IMR-90 (cell line): ENCODE data around the gene HIVEP1. TPM values are rescaled to one million over a fixed set of nuclear protein-coding genes. Genes with fewer than 3 reads are reported as not detected.

Experiments
- ATAC-seq: fragments of 200-7000 bp; cut with Tn5 transposase; 2 replicates; pipeline ENCODE4 v1.9.1; 2020; ENCODE audit warnings: low read depth, mild to moderate bottlenecking, moderate library complexity
- BruUV-seq: library from RNA; stranded (reverse); fragments of 400-500 nt; replicated peaks from 2 replicates; lab custom pipeline; 2021; lab: Mats Ljungman, UMichigan
- CTCF ChIA-PET: fragments of 300-600 bp; formaldehyde crosslinking; extraction: SDS; loops from one replicate; lab custom pipeline; 2021; ENCODE audit warnings: antibody characterized with exemption; lab: Yijun Ruan, JAX
- POLR2A ChIA-PET: fragments of 300-600 bp; sonication (Branson Sonifier 250); formaldehyde crosslinking; loops from one replicate; lab custom pipeline; 2022; ENCODE audit warnings: antibody characterized with exemption; ENCODE audit not compliant: unreplicated experiment; lab: Charles Lee
- DNase-seq: peaks from one replicate; pipeline ENCODE4 v3.0.0; 2013
- H2AFZ ChIP-seq: replicated peaks from 2 replicates; pipeline ENCODE3; 2013; ENCODE audit warnings: low read length, mild to moderate bottlenecking; ENCODE audit not compliant: poor library complexity
- H2AK5ac ChIP-seq: 2 replicates; pipeline ENCODE4 v1.6.1; 2013; ENCODE audit warnings: low read depth, low read length, inconsistent platforms
- H2AK9ac ChIP-seq: replicated peaks from 2 replicates; pipeline ENCODE3; 2013; ENCODE audit warnings: mild to moderate bottlenecking, low read depth, low read length, moderate library complexity; ENCODE audit not compliant: poor library complexity
- H2BK120ac ChIP-seq: 2 replicates; pipeline ENCODE4 v1.6.1; 2013; ENCODE audit warnings: low read depth, low read length, inconsistent platforms
- H2BK15ac ChIP-seq: 3 replicates; pipeline ENCODE4 v1.6.1; 2013; ENCODE audit warnings: low read depth, low read length, inconsistent platforms
- H2BK20ac ChIP-seq: 2 replicates; pipeline ENCODE4 v1.6.1; 2013; ENCODE audit warnings: low read depth, mild to moderate bottlenecking, inconsistent platforms, low read length, moderate library complexity
- H2BK5ac ChIP-seq: 2 replicates; pipeline ENCODE4 v1.6.1; 2013; ENCODE audit warnings: mild to moderate bottlenecking, low read depth, low read length, inconsistent platforms; ENCODE audit not compliant: poor library complexity, severe bottlenecking
- H3K14ac ChIP-seq: replicated peaks from 2 replicates; pipeline ENCODE4 v1.6.1; 2013; ENCODE audit warnings: low read depth, low read length, inconsistent platforms
- H3K18ac ChIP-seq: 2 replicates; pipeline ENCODE4 v1.6.1; 2013; ENCODE audit warnings: low read depth, low read length, control low read depth
- H3K23ac ChIP-seq: 2 replicates; pipeline ENCODE4 v1.6.1; 2013; ENCODE audit warnings: low read depth, low read length, inconsistent platforms
- H3K27ac ChIP-seq: 2 replicates; pipeline ENCODE4 v1.5.1; 2013; ENCODE audit warnings: mild to moderate bottlenecking, control low read depth, low read length; ENCODE audit not compliant: insufficient read depth
- H3K27me3 ChIP-seq: 2 replicates; pipeline ENCODE4 v1.6.1; 2013; ENCODE audit warnings: low read length; ENCODE audit not compliant: control insufficient read depth, insufficient read depth
- H3K36me3 ChIP-seq: 2 replicates; pipeline ENCODE4 v1.6.1; 2013; ENCODE audit warnings: low read length, mixed read lengths; ENCODE audit not compliant: control insufficient read depth, insufficient read depth
- H3K4ac ChIP-seq: 2 replicates; pipeline ENCODE4 v1.6.1; 2013; ENCODE audit warnings: low read depth, low read length, inconsistent platforms
- H3K4me1 ChIP-seq: 2 replicates; pipeline ENCODE4 v1.6.1; 2013; ENCODE audit warnings: low read length, mixed read lengths; ENCODE audit not compliant: control insufficient read depth, insufficient read depth
- H3K4me2 ChIP-seq: 2 replicates; pipeline ENCODE4 v1.6.1; 2013; ENCODE audit warnings: low read depth, mild to moderate bottlenecking, control low read depth, low read length, moderate library complexity
- H3K4me3 ChIP-seq: 2 replicates; pipeline ENCODE4 v1.5.1; 2013; ENCODE audit warnings: low read depth, mild to moderate bottlenecking, control low read depth, low read length, moderate library complexity; ENCODE audit not compliant: insufficient read depth
- H3K56ac ChIP-seq: 2 replicates; pipeline ENCODE4 v1.6.1; 2013; ENCODE audit warnings: low read length, inconsistent platforms; ENCODE audit not compliant: insufficient read depth; ENCODE audit errors: extremely low read depth
- H3K79me1 ChIP-seq, 2 experiments: 2 replicates each; pipeline ENCODE4 v1.6.1; 2013; ENCODE audit warnings: low read length in 2 of 2, inconsistent platforms in 1 of 2, low read depth in 1 of 2
- H3K9ac ChIP-seq: 2 replicates; pipeline ENCODE4 v1.6.1; 2013; ENCODE audit warnings: low read depth, low read length, control low read depth
- H3K9me1 ChIP-seq: 2 replicates; pipeline ENCODE4 v1.6.1; 2013; ENCODE audit warnings: low read length, inconsistent platforms; ENCODE audit not compliant: insufficient read depth
- H3K9me3 ChIP-seq: 2 replicates; pipeline ENCODE4 v1.6.1; 2013; ENCODE audit warnings: low read length; ENCODE audit not compliant: control insufficient read depth, insufficient read depth
- H4K20me1 ChIP-seq: 2 replicates; pipeline ENCODE4 v1.6.1; 2013; ENCODE audit warnings: low read length, inconsistent platforms; ENCODE audit not compliant: insufficient read depth
- H4K5ac ChIP-seq: 2 replicates; pipeline ENCODE4 v1.6.1; 2013; ENCODE audit warnings: mild to moderate bottlenecking, low read depth, low read length, control low read depth
- H4K8ac ChIP-seq, 2 experiments: 2 replicates each; pipeline ENCODE4 v1.6.1; 2013; ENCODE audit warnings: low read depth in 2 of 2, low read length in 2 of 2, control low read depth in 1 of 2, inconsistent platforms in 1 of 2
- H4K91ac ChIP-seq: 2 replicates; pipeline ENCODE4 v1.6.1; 2013; ENCODE audit warnings: low read depth, low read length, inconsistent platforms; ENCODE audit not compliant: insufficient read depth
- BHLHE40 ChIP-seq: fragments of 150-350 bp; IDR thresholded peaks from 2 replicates; pipeline ENCODE4 v1.6.1; 2016; ENCODE audit warnings: mild to moderate bottlenecking, low read depth, low read length
- CEBPB ChIP-seq: IDR thresholded peaks from 2 replicates; pipeline ENCODE4 v1.6.1; 2012; ENCODE audit warnings: low read depth, low read length, improper control_type of control experiment
- CHD1 ChIP-seq: IDR thresholded peaks from 2 replicates; pipeline ENCODE4 v1.6.1; 2012; ENCODE audit warnings: low read depth, low read length, improper control_type of control experiment
- CTCF ChIP-seq: conservative IDR thresholded peaks from 2 replicates; pipeline ENCODE4 v1.5.1; 2012; ENCODE audit warnings: mild to moderate bottlenecking, low read depth, low read length, improper control_type of control experiment
- FOS ChIP-seq: fragments of 150-350 bp; IDR thresholded peaks from 2 replicates; pipeline ENCODE4 v1.6.1; 2016; ENCODE audit warnings: low read depth, low read length
- MAFK ChIP-seq: IDR thresholded peaks from 2 replicates; pipeline ENCODE4 v1.6.1; 2012; ENCODE audit warnings: low read depth, low read length, improper control_type of control experiment
- MAZ ChIP-seq: IDR thresholded peaks from 2 replicates; pipeline ENCODE4 v1.6.1; 2012; ENCODE audit warnings: low read depth, mild to moderate bottlenecking, low read length, improper control_type of control experiment, moderate library complexity, borderline replicate concordance
- MXI1 ChIP-seq: IDR thresholded peaks from 2 replicates; pipeline ENCODE4 v1.6.1; 2012; ENCODE audit warnings: low read depth, mild to moderate bottlenecking, low read length, moderate library complexity, borderline replicate concordance
- NFE2L2 ChIP-seq: fragments of 150-350 bp; IDR thresholded peaks from 2 replicates; pipeline ENCODE4 v1.6.1; 2016; ENCODE audit warnings: low read depth, mild to moderate bottlenecking, low read length
- RAD21 ChIP-seq: IDR thresholded peaks from 2 replicates; pipeline ENCODE4 v1.6.1; 2012; ENCODE audit warnings: low read length, improper control_type of control experiment
- RCOR1 ChIP-seq: IDR thresholded peaks from 2 replicates; pipeline ENCODE4 v1.6.1; 2012; ENCODE audit warnings: mild to moderate bottlenecking, low read length, improper control_type of control experiment; ENCODE audit not compliant: insufficient replicate concordance
- SMC3 ChIP-seq: fragments of 150-350 bp; IDR thresholded peaks from 2 replicates; pipeline ENCODE4 v1.6.1; 2016; ENCODE audit warnings: low read depth, mild to moderate bottlenecking, antibody characterized with exemption, low read length, moderate library complexity
- USF2 ChIP-seq: fragments of 150-350 bp; IDR thresholded peaks from 2 replicates; pipeline ENCODE4 v1.6.1; 2017; ENCODE audit warnings: mild to moderate bottlenecking, antibody characterized with exemption, low read length, low read depth
- WGBS, 2 experiments: methylation state at CpG; one replicate each; pipeline versions ENCODE4 v1.1.5 to v1.1.7; 2013; ENCODE audit warnings: missing lambda C conversion rate in 2 of 2; ENCODE audit not compliant: insufficient read length in 1 of 2; ENCODE audit errors: extremely low coverage in 2 of 2; 5-methylcytosine and 5-hydroxymethylcytosine counted together
- dilution Hi-C: fragments of 300-500 bp; cut with HindIII; formaldehyde crosslinking; loops from one replicate; pipeline ENCODE4 v1.14.3; 2018; ENCODE audit warnings: low sequenced_read_pairs; ENCODE audit not compliant: unreplicated experiment
- in situ Hi-C: fragments of 300-500 bp; cut with MboI; formaldehyde crosslinking; loops from 3 replicates; pipeline ENCODE4 v1.14.3; 2019; ENCODE audit warnings: low sequenced_read_pairs, inconsistent platforms, mixed read lengths
- intact Hi-C: fragments of 100-400 bp; cut with micrococcal nuclease; formaldehyde crosslinking; loops from 2 replicates; pipeline ENCODE4 v1.10.0; 2022
- polyA plus RNA-seq, 3 experiments: library from polyadenylated mRNA; depleted of rRNA; stranded (reverse); fragments of >200 nt; gene quantifications; 2 replicates each; pipeline ENCODE4 v1.2.3, GENCODE V29; 2012; ENCODE audit warnings: low replicate concordance in 1 of 3
- total RNA-seq: library from RNA; depleted of rRNA; stranded (reverse); fragments of >200 nt; gene quantifications from 2 replicates; pipeline ENCODE4 v1.2.3, GENCODE V29; 2012
- TF ChIP-seq, protein P1 (sequence below): fragments of 150-350 bp; IDR thresholded peaks from 2 replicates; pipeline ENCODE4 v1.6.1; 2016; ENCODE audit warnings: low read depth, mild to moderate bottlenecking, low read length, moderate library complexity, borderline replicate concordance

The HIVEP1 gene
- total and polyA plus RNA-seq, 2 of the 4 experiments (the other 2 are of a cell fraction) = 13.0 to 17.2 TPM

DNA sequence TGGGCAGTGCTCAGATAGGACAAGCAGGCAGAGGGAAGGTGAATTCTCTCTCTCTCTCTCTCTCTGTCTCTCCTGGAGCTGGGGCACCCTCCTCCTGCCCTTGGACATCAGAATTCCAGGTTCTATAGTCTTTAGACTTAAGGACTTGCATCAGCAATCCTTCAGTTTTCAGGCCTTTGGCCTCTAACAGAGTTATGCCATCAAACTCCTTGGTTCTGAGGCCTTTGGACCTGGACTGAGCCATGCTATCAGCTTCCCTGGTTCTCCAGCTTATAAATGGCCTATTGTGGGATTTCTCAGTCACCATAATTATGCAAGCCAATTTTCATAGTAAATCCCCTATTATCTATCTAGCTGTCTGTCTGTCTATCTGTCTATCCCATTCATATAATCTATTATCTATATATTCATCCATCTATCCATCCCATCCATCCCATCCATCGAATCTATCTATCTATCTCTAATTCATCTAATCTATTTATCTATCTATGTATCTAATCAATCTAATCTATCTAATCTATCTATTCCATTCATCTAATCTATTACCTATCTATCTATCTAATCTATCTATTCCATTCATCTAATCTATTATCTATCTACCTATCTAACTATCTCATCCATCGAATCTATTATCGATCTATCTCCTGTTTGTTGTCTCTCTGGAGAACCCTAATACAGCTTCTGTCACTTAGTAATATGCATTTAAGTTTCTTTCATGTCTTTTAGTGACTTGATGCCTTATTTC, 48.2 kb upstream of the HIVEP1 start:
- Histone ChIP-seq H2BK20ac (no peak overlapping the region), H3K4ac (no peak overlapping the region), H3K4me1 (peaks cover 3% of the 10 kb centered on the region), H2BK5ac (no peak overlapping the region), H2BK15ac (no peak overlapping the region), H2AFZ (no peak overlapping the region), H4K91ac (no peak overlapping the region), H3K4me2 (no peak overlapping the region), H3K27ac (no peak overlapping the region), H3K14ac (no peak overlapping the region), H4K5ac (no peak overlapping the region), H2AK9ac (no peak overlapping the region), H3K9ac (no peak overlapping the region), H3K23ac (no peak overlapping the region; the same call in 1 of the 2 replicates), H4K8ac (no peak overlapping the region), H3K4me3 (no peak overlapping the region), H3K79me1 (no peaks in the 10 kb centered on the region), H4K20me1 (no peaks in the 10 kb centered on the region), H3K56ac (no peak overlapping the region), H2AK5ac (no peak overlapping the region), H3K9me1 (peaks cover 4% of the 10 kb centered on the region; the same call in 1 of the 2 replicates), H3K18ac (no peak overlapping the region), H3K27me3 (no peaks in the 10 kb centered on the region), H3K36me3 (no peaks in the 10 kb centered on the region), H2BK120ac (no peak overlapping the region), H3K9me3 (no peaks in the 10 kb centered on the region)
- 100% methylated on average over 1 to 3 of the region's 3 CpGs for WGBS, 2 experiments
- DNase-seq (no peak), ATAC-seq (no peak)
- CTCF ChIA-PET = no interaction called here
- dilution Hi-C loops (no loop called here), intact Hi-C loops (no loop called here), in situ Hi-C loops (no loop called here)
- no TSS peak for BruUV-seq
- TF ChIP-seq CEBPB = no peak
- no peak for TF ChIP-seq SMC3
- no peak for TF ChIP-seq USF2
- TF ChIP-seq, protein P1, sequence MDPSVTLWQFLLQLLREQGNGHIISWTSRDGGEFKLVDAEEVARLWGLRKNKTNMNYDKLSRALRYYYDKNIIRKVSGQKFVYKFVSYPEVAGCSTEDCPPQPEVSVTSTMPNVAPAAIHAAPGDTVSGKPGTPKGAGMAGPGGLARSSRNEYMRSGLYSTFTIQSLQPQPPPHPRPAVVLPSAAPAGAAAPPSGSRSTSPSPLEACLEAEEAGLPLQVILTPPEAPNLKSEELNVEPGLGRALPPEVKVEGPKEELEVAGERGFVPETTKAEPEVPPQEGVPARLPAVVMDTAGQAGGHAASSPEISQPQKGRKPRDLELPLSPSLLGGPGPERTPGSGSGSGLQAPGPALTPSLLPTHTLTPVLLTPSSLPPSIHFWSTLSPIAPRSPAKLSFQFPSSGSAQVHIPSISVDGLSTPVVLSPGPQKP = no peak
- no peak for TF ChIP-seq NFE2L2
- TF ChIP-seq CTCF = no peak
- TF ChIP-seq RCOR1 = no peak
- TF ChIP-seq FOS = no peak
- TF ChIP-seq MAFK = no peak
- no peak for TF ChIP-seq BHLHE40
- TF ChIP-seq CHD1 = no peak
- no peak for TF ChIP-seq MAZ
- TF ChIP-seq MXI1 = no peak
- TF ChIP-seq RAD21 = no peak
- POLR2A ChIA-PET = no interaction called here
